Occipital lobe (tissue), 2 donors: Measurements from ENCODE around the gene LRRN3. TPM values are rescaled to one million over a fixed set of nuclear protein-coding genes. Genes with fewer than 3 reads are reported as not detected.

Experiments
- DNase-seq: peaks from one replicate; lab custom pipeline; 2025; lab: John Stamatoyannopoulos, UW
- total RNA-seq: library from RNA; depleted of rRNA; stranded (reverse); fragments of >200 nt; gene quantifications from one replicate; pipeline ENCODE4 v1.2.3, GENCODE V29; 2014

Gene LRRN3
- total RNA-seq, 1 donor from 2014 or later: 187 TPM

GRCh38 chr7:111077001-111077400, 13.9 kb upstream of the LRRN3 start:
- no peak for DNase-seq

GRCh38 chr7:111080495-111081105, 10.3 kb upstream of the LRRN3 start:
- no peak for DNase-seq

DNA sequence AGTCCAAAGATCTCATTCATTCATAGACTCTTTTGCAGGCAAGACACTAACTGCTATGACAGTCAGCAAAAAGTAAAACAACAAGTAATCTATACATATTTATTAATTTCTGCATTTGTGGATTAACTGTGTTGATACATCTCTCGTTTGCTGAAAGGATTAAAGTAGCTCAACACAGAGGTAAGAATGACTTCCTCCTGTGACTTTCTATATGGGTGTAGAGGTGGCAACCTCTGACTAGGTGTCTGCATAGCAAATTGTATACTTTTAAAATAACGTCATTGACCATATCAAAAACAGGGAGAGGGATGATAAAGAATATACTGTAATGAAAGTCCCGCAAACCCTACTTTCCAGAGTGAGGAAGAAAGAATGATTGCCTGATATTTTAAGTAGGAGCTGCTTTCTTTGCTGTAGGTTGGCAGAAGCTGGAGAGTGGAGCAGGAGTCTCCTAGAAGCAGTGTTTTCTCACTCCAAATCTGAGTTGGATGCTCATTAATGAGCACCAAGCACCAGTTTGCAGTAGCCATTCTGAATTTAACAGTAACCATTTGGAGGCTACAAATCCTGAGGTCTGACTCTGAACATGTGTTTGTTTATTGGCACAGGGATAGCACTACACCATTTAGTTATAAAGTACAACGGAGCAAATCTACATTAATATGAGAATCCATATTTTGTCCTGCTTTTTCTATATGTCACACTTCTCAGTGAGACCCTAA, 9.2 kb upstream of the LRRN3 start:
- DNase-seq: no peak

DNA sequence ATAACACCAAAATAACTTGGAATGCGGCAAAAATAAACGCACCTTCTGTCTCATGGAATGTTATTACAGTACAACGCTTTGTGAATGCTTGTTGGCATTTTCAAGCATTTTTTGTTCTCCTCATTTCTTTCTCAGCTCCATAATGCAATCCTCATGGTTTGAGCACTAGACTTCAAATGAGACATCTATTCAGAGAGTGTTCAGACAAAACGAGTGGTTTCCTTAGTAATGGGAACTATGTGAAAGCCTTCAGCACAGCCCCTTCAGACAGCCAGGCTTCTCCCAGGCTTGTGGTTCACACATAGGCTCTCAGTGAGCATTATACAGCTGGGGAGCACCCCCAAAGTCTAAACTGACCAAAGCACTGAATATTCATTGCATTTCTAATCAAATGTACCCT, 8.6 kb upstream of the LRRN3 start:
- DNase-seq: no peak

- DNase-seq: no peak
Observed at GRCh38 chr7:111083413-111083812, 7.5 kb upstream of the LRRN3 start.

- no peak for DNase-seq
Observed at GRCh38 chr7:111085356-111085755, 5.6 kb upstream of the LRRN3 start.

- DNase-seq: no peak
Observed at GRCh38 chr7:111086532-111086931, 4.4 kb upstream of the LRRN3 start.

GRCh38 chr7:111088328-111088727, 2.6 kb upstream of the LRRN3 start:
- no peak for DNase-seq

- DNase-seq: no peak
Observed at GRCh38 chr7:111089822-111090426, 1.0 kb upstream of the LRRN3 start.

- peak; percentile 23 for DNase-seq
Observed at GRCh38 chr7:111091593-111092358, 849 bp downstream of the LRRN3 start.

DNA sequence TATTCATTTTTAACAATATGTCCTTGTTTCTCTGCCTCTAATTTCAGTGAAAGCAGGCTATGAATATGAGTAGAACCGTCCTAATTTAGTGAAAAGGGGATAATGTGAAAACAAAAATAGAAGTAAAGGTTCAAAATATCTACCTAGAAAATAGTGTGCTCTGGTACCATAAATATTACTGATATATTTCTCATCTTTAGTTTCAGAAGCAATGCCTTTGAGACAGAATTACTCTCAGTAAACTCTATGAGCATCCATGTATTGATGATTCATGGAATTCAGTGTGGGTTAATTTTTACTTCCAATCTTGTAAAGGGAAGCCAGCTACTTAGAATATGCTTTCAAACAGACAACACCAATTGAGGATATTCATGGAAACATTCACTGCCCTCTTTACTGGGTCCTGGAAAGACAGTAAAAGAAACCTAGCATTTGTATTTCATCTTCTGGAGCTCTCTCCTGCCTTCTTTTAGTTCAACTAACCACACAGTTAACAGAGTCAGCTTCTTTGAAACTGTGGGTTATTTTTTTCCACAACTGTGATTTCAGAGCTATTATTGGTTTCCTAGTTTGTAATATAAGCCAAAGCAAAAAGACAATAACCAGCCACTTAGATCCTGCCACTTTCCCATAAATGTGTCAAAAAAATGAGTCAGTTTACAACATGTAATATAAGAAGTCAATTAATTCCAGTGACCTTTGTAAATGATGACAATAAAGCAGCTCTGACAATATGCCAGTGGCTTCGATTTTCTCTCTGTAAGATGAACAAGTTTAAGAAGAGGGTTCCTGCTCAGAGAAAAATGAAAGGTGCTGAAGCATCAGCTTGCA, 1.7 kb downstream of the LRRN3 start:
- no peak for DNase-seq

DNA sequence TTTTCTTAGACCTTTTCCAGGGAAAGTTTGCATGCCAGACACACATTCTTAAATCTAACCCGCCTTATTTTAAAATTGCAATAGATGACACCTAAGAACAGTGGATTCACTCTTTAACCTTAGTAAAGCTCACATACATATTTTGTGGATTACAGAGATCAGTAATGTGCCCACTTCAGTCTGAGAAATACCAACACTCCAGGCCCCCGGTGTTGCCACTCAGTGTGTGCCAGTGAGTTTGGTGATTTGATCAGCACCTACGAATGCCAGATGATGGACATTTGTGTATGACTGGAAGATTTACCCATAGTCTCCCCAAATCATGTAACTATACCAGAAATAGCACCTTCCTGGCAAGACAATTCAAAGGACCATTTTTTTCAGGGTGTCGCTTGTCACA, 2.6 kb downstream of the LRRN3 start:
- DNase-seq: no peak

- DNase-seq: no peak
Observed at GRCh38 chr7:111094419-111094818, 3.5 kb downstream of the LRRN3 start.

GRCh38 chr7:111096997-111097396, 6.1 kb downstream of the LRRN3 start:
- DNase-seq: no peak

DNA sequence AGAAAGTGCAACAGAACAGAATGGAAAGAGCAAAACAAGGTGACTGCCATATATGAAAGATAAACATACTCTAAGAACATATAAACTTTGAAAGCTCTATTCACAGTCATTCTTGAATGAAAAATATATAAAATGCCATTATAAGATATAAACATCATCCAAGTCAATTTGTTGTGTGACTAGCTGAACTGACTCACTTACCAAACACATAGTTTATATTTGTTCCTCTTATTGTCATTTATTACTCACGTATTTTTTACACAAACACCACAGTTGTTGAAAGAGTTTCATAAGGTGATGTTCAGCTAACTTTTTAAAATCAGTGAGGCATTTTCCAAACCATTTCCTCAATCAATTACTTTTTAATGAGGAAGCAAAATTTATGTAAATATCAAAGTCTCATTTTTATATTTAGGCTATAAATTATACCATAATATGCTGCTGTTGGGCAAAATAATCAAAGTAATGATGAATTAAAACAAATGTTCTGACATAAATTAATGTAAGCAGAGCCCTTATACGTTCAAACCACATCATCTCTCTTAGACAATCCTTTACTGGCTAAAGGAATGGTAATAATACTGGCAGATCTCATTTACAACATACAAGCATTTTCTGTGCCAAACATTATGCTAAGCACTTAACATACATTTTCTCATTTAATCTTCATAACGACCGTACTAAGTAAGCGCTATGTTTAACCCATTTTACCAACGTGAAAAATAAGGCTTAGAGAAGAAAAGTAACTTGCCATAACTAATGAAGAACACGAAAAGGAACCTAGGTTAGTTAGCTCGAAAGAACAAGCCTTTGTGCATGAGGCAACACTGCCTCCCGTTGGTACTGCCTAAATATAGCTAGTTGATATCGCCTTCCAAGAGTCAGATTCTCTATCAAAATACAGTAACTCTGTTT, 7.3 kb downstream of the LRRN3 start:
- DNase-seq: no peak

- no peak for DNase-seq
Observed at GRCh38 chr7:111098926-111099250, 8.0 kb downstream of the LRRN3 start.

- DNase-seq: no peak
Observed at GRCh38 chr7:111101856-111102646, 11.1 kb downstream of the LRRN3 start.

DNA sequence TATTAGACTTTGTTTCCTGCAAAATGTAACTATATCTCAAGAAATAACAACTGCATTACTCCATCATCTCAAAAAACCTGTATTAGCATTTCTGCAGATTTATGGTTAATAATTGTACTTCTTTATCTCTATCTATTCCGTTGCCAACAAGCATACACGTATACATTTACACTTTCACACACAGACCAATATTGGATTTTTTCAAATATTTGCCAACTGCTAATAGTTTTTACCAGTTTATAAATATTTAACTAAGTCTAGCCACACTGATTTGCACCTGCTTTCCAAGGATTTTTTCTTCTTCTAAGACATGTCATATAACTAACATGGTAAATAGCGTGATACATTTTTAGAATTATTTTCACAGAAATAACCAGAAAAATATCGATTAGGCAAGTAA, 12.2 kb downstream of the LRRN3 start:
- no peak for DNase-seq

- DNase-seq: no peak
Observed at GRCh38 chr7:111103678-111104274, 12.8 kb downstream of the LRRN3 start.
